HepG2 (cell line): ENCODE measurements around the gene TYMP. TPM values are rescaled to one million over a fixed set of nuclear protein-coding genes. Genes with fewer than 3 reads are reported as not detected.

Source experiments
- CBX5 ChIP-seq: sonication (generic); formaldehyde crosslinking; IDR thresholded peaks from 2 replicates; pipeline ENCODE4 v1.4.0; 2020; ENCODE audit warnings: missing genetic modification reagents, borderline replicate concordance
- EED ChIP-seq: sonication (generic); formaldehyde crosslinking; IDR thresholded peaks from 2 replicates; pipeline ENCODE4 v1.5.0; 2020; ENCODE audit warnings: mild to moderate bottlenecking, missing genetic modification reagents
- FOXA3 ChIP-seq: IDR thresholded peaks from 2 replicates; pipeline ENCODE4 v1.6.1; 2016; ENCODE audit warnings: missing genetic modification reagents, missing compliant biosample characterization
- SRSF1 ChIP-seq: fragments of 200-400 bp; formaldehyde crosslinking; optimal IDR thresholded peaks from 2 replicates; pipeline ENCODE3; 2017; ENCODE audit warnings: mild to moderate bottlenecking, low read depth, low read length, moderate library complexity
- SSRP1 ChIP-seq: IDR thresholded peaks from 2 replicates; pipeline ENCODE4 v1.6.1; 2016; ENCODE audit warnings: control low read depth
- TCF7L2 ChIP-seq: IDR thresholded peaks from 2 replicates; pipeline ENCODE4 v1.6.1; 2011; ENCODE audit warnings: mild to moderate bottlenecking, low read depth, low read length, moderate library complexity
- ZFP82 ChIP-seq: sonication (generic); formaldehyde crosslinking; IDR thresholded peaks from 2 replicates; pipeline ENCODE4 v1.5.1; 2020; ENCODE audit warnings: mild to moderate bottlenecking, missing genetic modification reagents, borderline replicate concordance
- ZFYVE20 ChIP-seq: sonication (generic); formaldehyde crosslinking; IDR thresholded peaks from 2 replicates; pipeline ENCODE4 v1.8.0; 2023; ENCODE audit warnings: low read depth, mild to moderate bottlenecking, moderate library complexity, missing genetic modification reagents, borderline replicate concordance
- polyA plus RNA-seq, 8 experiments: library from polyadenylated mRNA; depleted of rRNA in 3 of 8; stranded (reverse) in 7 of 8; unstranded in 1 of 8; fragments of >200 nt; fragmentation: Illumina TruSeq in 4 of 8; extraction: Trizol in 4 of 8; gene quantifications; 2 replicates each; pipeline versions ENCODE4 v1.2.1 to v1.2.3, GENCODE V29; 2011 to 2016; ENCODE audit warnings: low read depth in 4 of 8, missing spikeins in 1 of 8, mixed read lengths in 1 of 8; ENCODE audit not compliant: insufficient read depth in 1 of 8
- total RNA-seq, 5 experiments: library from RNA; depleted of rRNA; stranded (reverse); fragments of >200 nt; fragmentation: Illumina TruSeq; extraction: Trizol; gene quantifications; 2 replicates each; pipeline ENCODE4 v1.2.3, GENCODE V29; 2016; ENCODE audit warnings: low read depth in 1 of 5
- TF ChIP-seq, protein P1 (sequence below): sonication (generic); formaldehyde crosslinking; IDR thresholded peaks from 2 replicates; pipeline ENCODE4 v1.5.0; 2020; ENCODE audit warnings: mild to moderate bottlenecking, missing genetic modification reagents, borderline replicate concordance
- TF ChIP-seq, protein P2 (sequence below): sonication (generic); formaldehyde crosslinking; IDR thresholded peaks from 2 replicates; pipeline ENCODE4 v1.4.0; 2020; ENCODE audit warnings: missing genetic modification reagents
- TF ChIP-seq, protein P3 (sequence below): sonication (generic); formaldehyde crosslinking; IDR thresholded peaks from 2 replicates; pipeline ENCODE4 v1.4.0; 2020; ENCODE audit warnings: mild to moderate bottlenecking, missing genetic modification reagents

TYMP gene
- total and polyA plus RNA-seq, 2 of the 13 experiments (the other 11 are each of a cell fraction or from before 2014, with no cell fraction given), result 3.9 to 4.3 TPM

DNA sequence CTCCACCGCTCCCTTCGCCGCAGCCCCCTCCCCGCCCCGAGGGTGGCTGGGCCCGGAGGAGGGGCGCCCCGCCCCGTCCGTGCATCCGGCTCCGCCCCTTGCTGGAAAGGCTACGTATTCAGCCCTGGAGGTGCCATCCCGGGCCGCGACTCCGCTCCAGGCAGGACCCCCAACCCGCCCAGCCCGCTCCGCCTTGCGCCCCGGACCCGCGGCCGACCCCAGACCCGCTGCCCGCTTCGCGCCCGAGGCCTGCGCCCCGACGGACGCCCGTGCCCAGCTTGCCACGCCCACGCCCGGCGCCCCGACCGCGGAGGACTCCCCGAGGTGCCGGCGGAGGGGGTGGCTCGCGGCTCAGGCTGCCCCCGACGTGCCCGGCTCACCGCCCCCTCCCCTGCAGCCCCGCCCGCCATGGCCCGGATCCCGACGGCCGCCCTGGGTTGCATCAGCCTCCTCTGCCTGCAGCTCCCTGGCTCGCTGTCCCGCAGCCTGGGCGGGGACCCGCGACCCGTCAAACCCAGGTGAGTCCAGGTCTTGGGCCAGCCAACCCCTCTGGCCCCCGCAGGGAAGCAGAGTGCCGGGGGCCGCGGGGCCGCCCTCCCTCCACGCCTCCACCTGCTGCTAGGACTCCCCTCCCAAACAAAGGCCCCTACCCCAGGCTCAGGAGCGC, 48.2 kb downstream of the TYMP start, which contains the start of gene ADM2 (continued):
- TF ChIP-seq, protein P1, sequence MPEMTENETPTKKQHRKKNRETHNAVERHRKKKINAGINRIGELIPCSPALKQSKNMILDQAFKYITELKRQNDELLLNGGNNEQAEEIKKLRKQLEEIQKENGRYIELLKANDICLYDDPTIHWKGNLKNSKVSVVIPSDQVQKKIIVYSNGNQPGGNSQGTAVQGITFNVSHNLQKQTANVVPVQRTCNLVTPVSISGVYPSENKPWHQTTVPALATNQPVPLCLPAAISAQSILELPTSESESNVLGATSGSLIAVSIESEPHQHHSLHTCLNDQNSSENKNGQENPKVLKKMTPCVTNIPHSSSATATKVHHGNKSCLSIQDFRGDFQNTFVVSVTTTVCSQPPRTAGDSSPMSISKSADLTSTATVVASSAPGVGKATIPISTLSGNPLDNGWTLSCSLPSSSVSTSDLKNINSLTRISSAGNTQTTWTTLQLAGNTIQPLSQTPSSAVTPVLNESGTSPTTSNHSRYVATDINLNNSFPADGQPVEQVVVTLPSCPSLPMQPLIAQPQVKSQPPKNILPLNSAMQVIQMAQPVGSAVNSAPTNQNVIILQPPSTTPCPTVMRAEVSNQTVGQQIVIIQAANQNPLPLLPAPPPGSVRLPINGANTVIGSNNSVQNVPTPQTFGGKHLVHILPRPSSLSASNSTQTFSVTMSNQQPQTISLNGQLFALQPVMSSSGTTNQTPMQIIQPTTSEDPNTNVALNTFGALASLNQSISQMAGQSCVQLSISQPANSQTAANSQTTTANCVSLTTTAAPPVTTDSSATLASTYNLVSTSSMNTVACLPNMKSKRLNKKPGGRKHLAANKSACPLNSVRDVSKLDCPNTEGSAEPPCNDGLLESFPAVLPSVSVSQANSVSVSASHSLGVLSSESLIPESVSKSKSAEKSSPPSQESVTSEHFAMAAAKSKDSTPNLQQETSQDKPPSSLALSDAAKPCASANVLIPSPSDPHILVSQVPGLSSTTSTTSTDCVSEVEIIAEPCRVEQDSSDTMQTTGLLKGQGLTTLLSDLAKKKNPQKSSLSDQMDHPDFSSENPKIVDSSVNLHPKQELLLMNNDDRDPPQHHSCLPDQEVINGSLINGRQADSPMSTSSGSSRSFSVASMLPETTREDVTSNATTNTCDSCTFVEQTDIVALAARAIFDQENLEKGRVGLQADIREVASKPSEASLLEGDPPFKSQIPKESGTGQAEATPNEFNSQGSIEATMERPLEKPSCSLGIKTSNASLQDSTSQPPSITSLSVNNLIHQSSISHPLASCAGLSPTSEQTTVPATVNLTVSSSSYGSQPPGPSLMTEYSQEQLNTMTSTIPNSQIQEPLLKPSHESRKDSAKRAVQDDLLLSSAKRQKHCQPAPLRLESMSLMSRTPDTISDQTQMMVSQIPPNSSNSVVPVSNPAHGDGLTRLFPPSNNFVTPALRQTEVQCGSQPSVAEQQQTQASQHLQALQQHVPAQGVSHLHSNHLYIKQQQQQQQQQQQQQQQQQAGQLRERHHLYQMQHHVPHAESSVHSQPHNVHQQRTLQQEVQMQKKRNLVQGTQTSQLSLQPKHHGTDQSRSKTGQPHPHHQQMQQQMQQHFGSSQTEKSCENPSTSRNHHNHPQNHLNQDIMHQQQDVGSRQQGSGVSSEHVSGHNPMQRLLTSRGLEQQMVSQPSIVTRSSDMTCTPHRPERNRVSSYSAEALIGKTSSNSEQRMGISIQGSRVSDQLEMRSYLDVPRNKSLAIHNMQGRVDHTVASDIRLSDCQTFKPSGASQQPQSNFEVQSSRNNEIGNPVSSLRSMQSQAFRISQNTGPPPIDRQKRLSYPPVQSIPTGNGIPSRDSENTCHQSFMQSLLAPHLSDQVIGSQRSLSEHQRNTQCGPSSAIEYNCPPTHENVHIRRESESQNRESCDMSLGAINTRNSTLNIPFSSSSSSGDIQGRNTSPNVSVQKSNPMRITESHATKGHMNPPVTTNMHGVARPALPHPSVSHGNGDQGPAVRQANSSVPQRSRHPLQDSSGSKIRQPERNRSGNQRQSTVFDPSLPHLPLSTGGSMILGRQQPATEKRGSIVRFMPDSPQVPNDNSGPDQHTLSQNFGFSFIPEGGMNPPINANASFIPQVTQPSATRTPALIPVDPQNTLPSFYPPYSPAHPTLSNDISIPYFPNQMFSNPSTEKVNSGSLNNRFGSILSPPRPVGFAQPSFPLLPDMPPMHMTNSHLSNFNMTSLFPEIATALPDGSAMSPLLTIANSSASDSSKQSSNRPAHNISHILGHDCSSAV, result no peak
- no peak for TF ChIP-seq EED (CRISPR knock-in tag)
- TF ChIP-seq, protein P2, sequence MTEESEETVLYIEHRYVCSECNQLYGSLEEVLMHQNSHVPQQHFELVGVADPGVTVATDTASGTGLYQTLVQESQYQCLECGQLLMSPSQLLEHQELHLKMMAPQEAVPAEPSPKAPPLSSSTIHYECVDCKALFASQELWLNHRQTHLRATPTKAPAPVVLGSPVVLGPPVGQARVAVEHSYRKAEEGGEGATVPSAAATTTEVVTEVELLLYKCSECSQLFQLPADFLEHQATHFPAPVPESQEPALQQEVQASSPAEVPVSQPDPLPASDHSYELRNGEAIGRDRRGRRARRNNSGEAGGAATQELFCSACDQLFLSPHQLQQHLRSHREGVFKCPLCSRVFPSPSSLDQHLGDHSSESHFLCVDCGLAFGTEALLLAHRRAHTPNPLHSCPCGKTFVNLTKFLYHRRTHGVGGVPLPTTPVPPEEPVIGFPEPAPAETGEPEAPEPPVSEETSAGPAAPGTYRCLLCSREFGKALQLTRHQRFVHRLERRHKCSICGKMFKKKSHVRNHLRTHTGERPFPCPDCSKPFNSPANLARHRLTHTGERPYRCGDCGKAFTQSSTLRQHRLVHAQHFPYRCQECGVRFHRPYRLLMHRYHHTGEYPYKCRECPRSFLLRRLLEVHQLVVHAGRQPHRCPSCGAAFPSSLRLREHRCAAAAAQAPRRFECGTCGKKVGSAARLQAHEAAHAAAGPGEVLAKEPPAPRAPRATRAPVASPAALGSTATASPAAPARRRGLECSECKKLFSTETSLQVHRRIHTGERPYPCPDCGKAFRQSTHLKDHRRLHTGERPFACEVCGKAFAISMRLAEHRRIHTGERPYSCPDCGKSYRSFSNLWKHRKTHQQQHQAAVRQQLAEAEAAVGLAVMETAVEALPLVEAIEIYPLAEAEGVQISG, result no peak
- TF ChIP-seq, protein P3, sequence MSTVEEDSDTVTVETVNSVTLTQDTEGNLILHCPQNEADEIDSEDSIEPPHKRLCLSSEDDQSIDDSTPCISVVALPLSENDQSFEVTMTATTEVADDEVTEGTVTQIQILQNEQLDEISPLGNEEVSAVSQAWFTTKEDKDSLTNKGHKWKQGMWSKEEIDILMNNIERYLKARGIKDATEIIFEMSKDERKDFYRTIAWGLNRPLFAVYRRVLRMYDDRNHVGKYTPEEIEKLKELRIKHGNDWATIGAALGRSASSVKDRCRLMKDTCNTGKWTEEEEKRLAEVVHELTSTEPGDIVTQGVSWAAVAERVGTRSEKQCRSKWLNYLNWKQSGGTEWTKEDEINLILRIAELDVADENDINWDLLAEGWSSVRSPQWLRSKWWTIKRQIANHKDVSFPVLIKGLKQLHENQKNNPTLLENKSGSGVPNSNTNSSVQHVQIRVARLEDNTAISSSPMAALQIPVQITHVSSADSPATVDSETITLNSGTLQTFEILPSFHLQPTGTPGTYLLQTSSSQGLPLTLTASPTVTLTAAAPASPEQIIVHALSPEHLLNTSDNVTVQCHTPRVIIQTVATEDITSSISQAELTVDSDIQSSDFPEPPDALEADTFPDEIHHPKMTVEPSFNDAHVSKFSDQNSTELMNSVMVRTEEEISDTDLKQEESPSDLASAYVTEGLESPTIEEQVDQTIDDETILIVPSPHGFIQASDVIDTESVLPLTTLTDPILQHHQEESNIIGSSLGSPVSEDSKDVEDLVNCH, result no peak
- no peak for TF ChIP-seq ZFYVE20
- TF ChIP-seq SSRP1, result no peak
- TF ChIP-seq CBX5, result no peak
- TF ChIP-seq SRSF1, result no peak
- no peak for TF ChIP-seq FOXA3 (CRISPR knock-in tag)
- TF ChIP-seq TCF7L2, result no peak
- no peak for TF ChIP-seq ZFP82 (CRISPR knock-in tag)
